Endothelial cell of umbilical vein (primary cell): ENCODE data around the gene PTPMT1. TPM values are rescaled to one million over a fixed set of nuclear protein-coding genes. Genes with fewer than 3 reads are reported as not detected.

Experiments
- BruUV-seq: library from RNA; stranded (reverse); fragments of 400-500 nt; replicated peaks from 2 replicates; lab custom pipeline; 2021; lab: Mats Ljungman, UMichigan
- CTCF ChIA-PET: fragments of 300-600, 350-600 bp; sonication (Branson Sonifier 250); formaldehyde crosslinking; loops from one replicate; lab custom pipeline; 2021; ENCODE audit warnings: antibody characterized with exemption, inconsistent platforms; lab: Charles Lee
- POLR2A ChIA-PET: fragments of 300-600, 350-600 bp; sonication (Branson Sonifier 250); formaldehyde crosslinking; loops from one replicate; lab custom pipeline; 2021; ENCODE audit warnings: antibody characterized with exemption, inconsistent platforms; lab: Charles Lee
- DNase-seq: peaks from one replicate; pipeline ENCODE4 v3.0.0-alpha.2; 2011; ENCODE audit warnings: low read depth, low spot score
- FAIRE-seq: peaks from 2 replicates; lab custom pipeline; 2011; peaks lifted over from hg19 to GRCh38; lab: Jason Lieb, UNC
- H2AFZ ChIP-seq: 2 replicates; pipeline ENCODE4 v1.6.0; 2012; ENCODE audit warnings: low read depth, low read length, control low read depth, inconsistent platforms
- H3K27ac ChIP-seq: 2 replicates; pipeline ENCODE4 v1.5.1; 2011; ENCODE audit warnings: low read depth, mild to moderate bottlenecking, control low read depth, low read length, moderate library complexity; ENCODE audit not compliant: insufficient read depth
- H3K27me3 ChIP-seq, 2 experiments: 2 replicates each; pipeline versions ENCODE4 v1.6.0 to v1.6.1; 2011; ENCODE audit warnings: low read length in 2 of 2, mixed read lengths in 1 of 2; ENCODE audit not compliant: control insufficient read depth in 2 of 2, insufficient read depth in 2 of 2
- H3K36me3 ChIP-seq, 2 experiments: 2 replicates in 1 of 2; 3 replicates in 1 of 2; pipeline ENCODE4 v1.5.1; 2011; ENCODE audit warnings: low read length in 2 of 2, mild to moderate bottlenecking in 1 of 2, moderate library complexity in 1 of 2; ENCODE audit not compliant: control insufficient read depth in 2 of 2, insufficient read depth in 2 of 2; ENCODE audit errors: extremely low read depth in 1 of 2
- H3K4me1 ChIP-seq: 3 replicates; pipeline ENCODE4 v1.5.1; 2011; ENCODE audit warnings: mild to moderate bottlenecking, low read length; ENCODE audit not compliant: control insufficient read depth, insufficient read depth; ENCODE audit errors: extremely low read depth
- H3K4me2 ChIP-seq: 2 replicates; pipeline ENCODE4 v1.6.1; 2011; ENCODE audit warnings: low read length, control low read depth, mixed read lengths; ENCODE audit not compliant: insufficient read depth
- H3K4me3 ChIP-seq, 3 experiments: fragments of 200-600 bp in 1 of 3; sonication (generic), shearing (Covaris generic) in 1 of 3; replicated peaks in 1 of 3; 2 replicates each; pipeline ENCODE4 v1.5.1; 2011 to 2016; ENCODE audit warnings: control low read depth in 3 of 3, low read length in 3 of 3, mild to moderate bottlenecking in 2 of 3, inconsistent platforms in 1 of 3, low read depth in 1 of 3, moderate library complexity in 1 of 3; ENCODE audit not compliant: insufficient read depth in 1 of 3
- H3K79me2 ChIP-seq: 2 replicates; pipeline ENCODE4 v1.6.0; 2012; ENCODE audit warnings: low read length, inconsistent platforms; ENCODE audit not compliant: control insufficient read depth, insufficient read depth
- H3K9ac ChIP-seq: replicated peaks from 2 replicates; pipeline ENCODE3; 2011; ENCODE audit warnings: low read length, control low read depth; ENCODE audit not compliant: insufficient read depth; ENCODE audit errors: extremely low read depth
- H3K9me1 ChIP-seq: replicated peaks from 3 replicates; pipeline ENCODE4 v1.6.0; 2011; ENCODE audit warnings: mild to moderate bottlenecking, low read length; ENCODE audit not compliant: control insufficient read depth, insufficient read depth; ENCODE audit errors: extremely low read depth
- H3K9me3 ChIP-seq: replicated peaks from 2 replicates; pipeline ENCODE4 v1.5.1; 2012; ENCODE audit warnings: low read length, inconsistent platforms; ENCODE audit not compliant: control insufficient read depth, insufficient read depth
- H4K20me1 ChIP-seq: replicated peaks from 2 replicates; pipeline ENCODE3; 2011; ENCODE audit warnings: mild to moderate bottlenecking, low read length; ENCODE audit not compliant: control insufficient read depth, insufficient read depth; ENCODE audit errors: extremely low read depth
- EZH2 ChIP-seq: IDR thresholded peaks from 2 replicates; pipeline ENCODE4 v1.6.1; 2012; ENCODE audit warnings: borderline replicate concordance, low read depth, mild to moderate bottlenecking, moderate library complexity, low read length, inconsistent platforms; ENCODE audit not compliant: severe bottlenecking
- FOS ChIP-seq: IDR thresholded peaks from 2 replicates; pipeline ENCODE4 v1.6.1; 2011; ENCODE audit warnings: mild to moderate bottlenecking, low read length, moderate library complexity, borderline replicate concordance; ENCODE audit not compliant: insufficient read depth
- GATA2 ChIP-seq: IDR thresholded peaks from 2 replicates; pipeline ENCODE4 v1.7.0; 2011; ENCODE audit warnings: low read depth, mild to moderate bottlenecking, moderate library complexity, mixed read lengths, low read length; ENCODE audit not compliant: insufficient read length, insufficient read depth
- JUN ChIP-seq: IDR thresholded peaks from 2 replicates; pipeline ENCODE4 v1.6.1; 2011; ENCODE audit warnings: borderline replicate concordance, low read depth; ENCODE audit not compliant: insufficient read length, insufficient read depth
- MYC ChIP-seq: IDR thresholded peaks from one replicate; pipeline ENCODE4 v1.6.1; 2011; ENCODE audit warnings: mild to moderate bottlenecking, low read depth, low read length
- POLR2A ChIP-seq: IDR thresholded peaks from 2 replicates; pipeline ENCODE4 v1.6.1; 2012; ENCODE audit warnings: low read depth, mild to moderate bottlenecking, control low read depth, low read length
- POLR2AphosphoS5 ChIP-seq: IDR thresholded peaks from 2 replicates; pipeline ENCODE4 v1.6.1; 2012; ENCODE audit warnings: low read depth, mild to moderate bottlenecking, control low read depth, low read length, moderate library complexity; ENCODE audit not compliant: insufficient read depth
- dilution Hi-C: fragments of 300-500 bp; cut with MboI; formaldehyde crosslinking; loops from one replicate; pipeline ENCODE4 v1.15.0; 2019; ENCODE audit warnings: low sequenced_read_pairs; ENCODE audit not compliant: extremely low pct_ligation_motif_present
- intact Hi-C: fragments of 100-400 bp; cut with micrococcal nuclease; formaldehyde crosslinking; loops from one replicate; pipeline ENCODE4 v1.10.0; 2022
- polyA plus RNA-seq, 4 experiments: library from polyadenylated mRNA; depleted of rRNA in 3 of 4; stranded (reverse) in 3 of 4; unstranded in 1 of 4; fragments of >200 nt; gene quantifications; 2 replicates each; pipeline versions ENCODE4 v1.2.1 to v1.2.3, GENCODE V29; 2011 to 2012; ENCODE audit warnings: missing spikeins in 1 of 4
- total RNA-seq: library from RNA; stranded (reverse); gene quantifications from 2 replicates; pipeline ENCODE4 v1.2.3, GENCODE V29; 2021
- TF ChIP-seq, protein P1 (sequence below), 2 donors: IDR thresholded peaks; 1 replicate in 1 of 2; 2 replicates in 1 of 2; pipeline ENCODE4 v1.5.1; 2011; ENCODE audit warnings: low read length in 2 of 2, mild to moderate bottlenecking in 2 of 2, moderate library complexity in 2 of 2, control low read depth in 1 of 2, inconsistent platforms in 1 of 2, low read depth in 1 of 2; ENCODE audit not compliant: insufficient read depth in 1 of 2; ENCODE audit errors: extremely low read depth in 1 of 2

PTPMT1 gene
- total and polyA plus RNA-seq, 2 donors (not counting 3 experiments of a cell fraction or from before 2014, with no cell fraction given), result 44.6 to 83.1 TPM

DNA sequence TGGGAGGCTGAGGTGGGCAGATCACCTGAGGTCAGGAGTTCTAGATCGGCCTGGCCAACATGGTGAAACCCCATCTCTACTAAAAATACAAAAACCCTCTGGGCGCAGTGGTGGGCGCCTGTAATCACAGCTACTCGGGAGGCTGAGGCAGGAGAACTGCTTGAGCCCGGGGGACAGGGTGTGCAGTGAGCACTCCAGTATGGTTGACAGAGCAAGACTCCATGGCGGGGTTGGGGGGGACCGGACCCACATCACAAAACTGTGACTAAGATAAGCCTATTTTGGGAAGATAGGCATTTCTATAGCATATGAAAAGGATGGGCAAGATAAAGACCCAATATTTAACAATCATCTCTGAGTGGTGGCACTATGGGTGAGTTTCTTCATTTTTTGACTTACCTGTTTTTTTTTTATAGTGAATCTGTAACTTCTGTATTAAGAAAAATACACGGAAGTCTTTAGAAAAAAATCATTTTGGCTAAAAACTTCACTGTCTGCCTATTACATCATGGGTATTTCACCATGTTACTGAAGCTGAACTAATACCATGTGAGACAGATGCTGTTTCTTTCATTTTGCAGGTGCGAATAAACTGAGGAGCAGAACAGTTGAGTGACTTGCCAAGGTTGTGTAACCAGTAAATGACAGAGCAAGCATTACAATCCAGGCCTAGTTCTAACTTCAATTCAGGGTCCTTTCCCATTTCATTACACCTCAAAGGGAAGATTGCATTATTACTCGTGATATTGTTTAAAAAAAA lies 14.9 kb upstream of the PTPMT1 start:
- peaks cover 71% of the 10 kb centered on the region for H3K79me2 ChIP-seq
- TF ChIP-seq GATA2 (no peak), EZH2 (no peak), POLR2AphosphoS5 (no peak), MYC (no peak), JUN (no peak), POLR2A (no peak)
- peaks cover 8% of the 10 kb centered on the region for H4K20me1 ChIP-seq
- H3K9ac ChIP-seq, result no peak overlapping the region
- no TSS peak for BruUV-seq
- no peaks in the 10 kb centered on the region for H3K36me3 ChIP-seq
- intact Hi-C loops (loop anchor here (5.0 kb wide), 1 partner anchor 143 kb away; the partner anchor contains the start of gene SLC39A13), dilution Hi-C loops (no loop called here)
- peaks cover 9% of the 10 kb centered on the region for H3K4me1 ChIP-seq
- no peaks in the 10 kb centered on the region for H3K9me1 ChIP-seq
- CTCF ChIA-PET, result interaction anchor here (0.6 to 4.2 kb wide), 8 partner anchors 12 to 84 kb away, joined by 3 to 41 read pairs (median 4); partner anchors contain the start of gene PTPMT1
- H3K4me3 ChIP-seq, result no peak overlapping the region
- no peaks in the 10 kb centered on the region for H3K27me3 ChIP-seq
- FAIRE-seq, result peak; percentile 42
- H3K4me2 ChIP-seq, result peak overlapping the region; percentile 59
- no peak overlapping the region for H3K27ac ChIP-seq
- no peaks in the 10 kb centered on the region for H3K9me3 ChIP-seq
- no peak overlapping the region for H2AFZ ChIP-seq
- DNase-seq, result no peak
- POLR2A ChIA-PET, result no interaction called here

- dilution Hi-C loops (no loop called here), intact Hi-C loops (loop anchor here (5.0 kb wide), 1 partner anchor 144 kb away; the partner anchor contains the start of gene SLC39A13)
- H3K27me3 ChIP-seq, result no peaks in the 10 kb centered on the region
- peaks cover 66% of the 10 kb centered on the region for H3K79me2 ChIP-seq
- H4K20me1 ChIP-seq, result peaks cover 8% of the 10 kb centered on the region
- ChIA-PET POLR2A (interaction anchor here (0.7 kb wide), 1 partner anchor 1010 kb away, joined by 5 read pairs; no protein-coding TSS in a partner anchor), CTCF (interaction anchor here (0.6 to 4.2 kb wide), 10 partner anchors 12 to 85 kb away, joined by 3 to 41 read pairs (median 4); partner anchors contain the start of gene PTPMT1)
- no peak overlapping the region for H3K9ac ChIP-seq
- H2AFZ ChIP-seq, result no peak overlapping the region
- no peaks in the 10 kb centered on the region for H3K9me3 ChIP-seq
- H3K9me1 ChIP-seq, result no peaks in the 10 kb centered on the region
- peak overlapping the region; percentile 59 for H3K4me2 ChIP-seq
- peak overlapping the region in 1 of 3 experiments; percentile 74 for H3K4me3 ChIP-seq
- peak; percentile 66 for FAIRE-seq
- H3K4me1 ChIP-seq, result peaks cover 9% of the 10 kb centered on the region
- TSS peak; percentile 17 for BruUV-seq
- H3K27ac ChIP-seq, result no peak overlapping the region
- H3K36me3 ChIP-seq, result no peaks in the 10 kb centered on the region
- DNase-seq, result peak; percentile 21
- TF ChIP-seq POLR2AphosphoS5, result no peak
- TF ChIP-seq FOS, result no peak
- TF ChIP-seq, protein P1, sequence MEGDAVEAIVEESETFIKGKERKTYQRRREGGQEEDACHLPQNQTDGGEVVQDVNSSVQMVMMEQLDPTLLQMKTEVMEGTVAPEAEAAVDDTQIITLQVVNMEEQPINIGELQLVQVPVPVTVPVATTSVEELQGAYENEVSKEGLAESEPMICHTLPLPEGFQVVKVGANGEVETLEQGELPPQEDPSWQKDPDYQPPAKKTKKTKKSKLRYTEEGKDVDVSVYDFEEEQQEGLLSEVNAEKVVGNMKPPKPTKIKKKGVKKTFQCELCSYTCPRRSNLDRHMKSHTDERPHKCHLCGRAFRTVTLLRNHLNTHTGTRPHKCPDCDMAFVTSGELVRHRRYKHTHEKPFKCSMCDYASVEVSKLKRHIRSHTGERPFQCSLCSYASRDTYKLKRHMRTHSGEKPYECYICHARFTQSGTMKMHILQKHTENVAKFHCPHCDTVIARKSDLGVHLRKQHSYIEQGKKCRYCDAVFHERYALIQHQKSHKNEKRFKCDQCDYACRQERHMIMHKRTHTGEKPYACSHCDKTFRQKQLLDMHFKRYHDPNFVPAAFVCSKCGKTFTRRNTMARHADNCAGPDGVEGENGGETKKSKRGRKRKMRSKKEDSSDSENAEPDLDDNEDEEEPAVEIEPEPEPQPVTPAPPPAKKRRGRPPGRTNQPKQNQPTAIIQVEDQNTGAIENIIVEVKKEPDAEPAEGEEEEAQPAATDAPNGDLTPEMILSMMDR (IDR thresholded peaks at IDR 0.05; ENCODE audit: extremely low read depth in 1 of 2, insufficient read depth in 1 of 2, low read depth in 1 of 2, low read length in 2 of 2), result peak in 1 of 2 donors; percentile 37
Observed at GRCh38 chr11:47551086-47551485, 14.3 kb upstream of the PTPMT1 start.
